B cell (primary cell): Measurements from ENCODE around the gene HELT. TPM values are rescaled to one million over a fixed set of nuclear protein-coding genes. Genes with fewer than 3 reads are reported as not detected.

ENCODE experiments used
- ATAC-seq: fragments of 200-7000 bp; cut with Tn5 transposase; one replicate; pipeline ENCODE4 v1.10.0; 2021; ENCODE audit warnings: low read depth, mild to moderate bottlenecking, moderate number of reproducible peaks, moderate library complexity
- CTCF ChIA-PET: fragments of 350-600 bp; sonication (Branson Sonifier 250); formaldehyde crosslinking; loops from one replicate; lab custom pipeline; 2021; ENCODE audit warnings: antibody characterized with exemption, inconsistent platforms; lab: Charles Lee
- POLR2A ChIA-PET: fragments of 350-600 bp; sonication (Branson Sonifier 250); formaldehyde crosslinking; loops from one replicate; lab custom pipeline; 2021; ENCODE audit warnings: antibody characterized with exemption; lab: Charles Lee
- DNase-seq: peaks from one replicate; pipeline ENCODE4 v3.0.0; 2013
- H2AFZ ChIP-seq: 2 replicates; pipeline ENCODE4 v1.6.1; 2012; ENCODE audit warnings: mild to moderate bottlenecking, low read depth, low read length; ENCODE audit not compliant: insufficient read depth, poor library complexity, severe bottlenecking
- H3K27ac ChIP-seq, 2 donors: 1 replicate in 1 of 2; 2 replicates in 1 of 2; pipeline ENCODE4 v1.5.1; 2012 to 2013; ENCODE audit warnings: low read length in 2 of 2, mild to moderate bottlenecking in 2 of 2, moderate library complexity in 1 of 2
- H3K27me3 ChIP-seq, 4 experiments: fragments of 200-600 bp in 1 of 4; sonication (generic) in 1 of 4; replicated peaks in 1 of 4; 1 replicate in 2 of 4; 2 replicates in 2 of 4; pipeline versions ENCODE4 v1.6.1 to v1.7.0; 2013 to 2016; ENCODE audit warnings: low read length in 3 of 4, mild to moderate bottlenecking in 2 of 4, mixed read lengths in 1 of 4, moderate library complexity in 1 of 4; ENCODE audit not compliant: insufficient read depth in 4 of 4, control insufficient read depth in 3 of 4; ENCODE audit errors: control extremely low read depth in 1 of 4
- H3K36me3 ChIP-seq, 2 experiments: replicated peaks in 1 of 2; 1 replicate in 1 of 2; 2 replicates in 1 of 2; pipeline versions ENCODE4 v1.6.1 to v1.7.1; 2013; ENCODE audit warnings: low read length in 1 of 2; ENCODE audit not compliant: insufficient read depth in 2 of 2, control insufficient read depth in 1 of 2; ENCODE audit errors: control extremely low read depth in 1 of 2, extremely low read depth in 1 of 2
- H3K4me1 ChIP-seq, 2 donors: fragments of 200-600 bp in 1 of 2; sonication (generic) in 1 of 2; 1 replicate in 1 of 2; 2 replicates in 1 of 2; pipeline versions ENCODE4 v1.5.1 to v1.6.1; 2013 to 2017; ENCODE audit warnings: low read length in 2 of 2; ENCODE audit not compliant: control insufficient read depth in 2 of 2, insufficient read depth in 2 of 2
- H3K4me2 ChIP-seq: replicated peaks from 2 replicates; pipeline ENCODE3; 2012; ENCODE audit warnings: mild to moderate bottlenecking, low read depth, low read length; ENCODE audit not compliant: poor library complexity, severe bottlenecking
- H3K4me3 ChIP-seq, 5 experiments: fragments of 200-600 bp in 1 of 5; sonication (generic) in 1 of 5; 1 replicate in 3 of 5; 2 replicates in 2 of 5; pipeline versions ENCODE4 v1.5.1 to v1.7.0; 2011 to 2016; ENCODE audit warnings: low read length in 4 of 5, mild to moderate bottlenecking in 4 of 5, low read depth in 2 of 5, control low read depth in 1 of 5, moderate library complexity in 1 of 5; ENCODE audit not compliant: insufficient read depth in 1 of 5; ENCODE audit errors: control extremely low read depth in 1 of 5, extremely low read depth in 1 of 5
- H3K79me2 ChIP-seq: fragments of 200-600 bp; sonication (generic); one replicate; pipeline ENCODE4 v1.6.0; 2016; ENCODE audit warnings: low read length; ENCODE audit not compliant: control insufficient read depth, insufficient read depth
- H3K9ac ChIP-seq: fragments of 200-600 bp; sonication (generic); 2 replicates; pipeline ENCODE4 v1.6.1; 2017; ENCODE audit warnings: mild to moderate bottlenecking, low read length, moderate library complexity
- H3K9me3 ChIP-seq, 3 donors: one replicate each; pipeline versions ENCODE4 v1.6.1 to v1.7.1; 2013; ENCODE audit warnings: low read length in 2 of 3; ENCODE audit not compliant: control insufficient read depth in 2 of 3, insufficient read depth in 1 of 3; ENCODE audit errors: control extremely low read depth in 1 of 3
- H4K20me1 ChIP-seq: 2 replicates; pipeline ENCODE4 v1.6.0; 2012; ENCODE audit warnings: mild to moderate bottlenecking, low read length; ENCODE audit not compliant: insufficient read depth, control insufficient read depth, poor library complexity, severe bottlenecking
- H3K27ac Mint-ChIP-seq: one replicate; pipeline ENCODE4 v1.8.0; 2021; ENCODE audit warnings: mixed read lengths
- H3K27me3 Mint-ChIP-seq: one replicate; pipeline ENCODE4 v1.8.0; 2021; ENCODE audit warnings: mixed read lengths
- H3K4me1 Mint-ChIP-seq: one replicate; pipeline ENCODE4 v1.8.0; 2021; ENCODE audit warnings: mixed read lengths
- H3K4me3 Mint-ChIP-seq: one replicate; pipeline ENCODE4 v1.8.0; 2021; ENCODE audit warnings: mixed read lengths
- H3K9me3 Mint-ChIP-seq: one replicate; pipeline ENCODE4 v1.8.0; 2022; ENCODE audit warnings: mixed read lengths; ENCODE audit not compliant: insufficient read depth
- CTCF ChIP-seq: fragments of 200-600 bp; IDR thresholded peaks from one replicate; pipeline ENCODE4 v1.8.0; 2022; ENCODE audit warnings: antibody characterized with exemption, mild to moderate bottlenecking
- EZH2 ChIP-seq: IDR thresholded peaks from 2 replicates; pipeline ENCODE4 v1.6.1; 2012; ENCODE audit warnings: borderline replicate concordance, low read depth, mild to moderate bottlenecking, moderate library complexity, low read length; ENCODE audit not compliant: insufficient read depth, poor library complexity, severe bottlenecking
- WGBS: methylation state at CpG from one replicate; pipeline ENCODE4 v1.1.5; 2013; ENCODE audit warnings: missing lambda C conversion rate; ENCODE audit not compliant: insufficient coverage; 5-methylcytosine and 5-hydroxymethylcytosine counted together
- intact Hi-C: fragments of 100-400 bp; cut with micrococcal nuclease; formaldehyde crosslinking; loops from one replicate; pipeline ENCODE4 v1.10.0; 2022
- polyA plus RNA-seq: library from polyadenylated mRNA; depleted of rRNA; stranded (reverse); fragments of >200 nt; gene quantifications from 2 replicates; pipeline ENCODE4 v1.2.3, GENCODE V29; 2012
- total RNA-seq, 2 donors: library from RNA; stranded (reverse); fragments of 120-200 nt in 1 of 2; gene quantifications; 1 replicate in 1 of 2; 2 replicates in 1 of 2; pipeline versions ENCODE4 v1.2.3 to v1.2.4, GENCODE V29; 2013 to 2022

HELT gene
- total and polyA plus RNA-seq, 2 donors (not counting 1 experiment from before 2014, with no cell fraction given): not detected

- CTCF ChIA-PET: no interaction called here
- H4K20me1 ChIP-seq: no peaks in the 10 kb centered on the region
- no CpG with 5 or more reads among the region's 8 CpGs for WGBS
Measured at GRCh38 chr4:185028625-185029024, 10.3 kb downstream of the HELT start.

DNA sequence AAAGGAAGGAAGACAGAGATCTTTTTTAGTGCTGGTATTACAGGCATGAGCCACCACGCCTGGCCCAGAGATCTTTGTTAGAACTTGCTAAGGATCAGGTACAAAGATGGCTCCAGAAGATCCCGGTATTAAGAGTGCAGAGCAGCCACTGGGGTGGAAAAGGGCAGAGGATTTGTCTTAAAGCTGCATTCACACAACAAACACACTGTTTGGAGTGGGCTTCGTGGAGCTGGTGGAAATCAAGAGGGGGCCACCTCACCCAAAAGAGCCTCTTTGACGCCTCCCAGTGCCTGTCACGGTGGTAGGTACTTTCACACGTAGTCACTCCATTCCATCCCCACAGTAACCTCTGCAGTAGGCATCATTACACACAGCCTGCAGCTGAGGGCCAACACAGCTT is 13.3 kb downstream of the HELT start:
- Mint-ChIP-seq H3K27me3 (peaks cover 51% of the 10 kb centered on the region), H3K4me3 (no peak overlapping the region), H3K27ac (no peak overlapping the region), H3K9me3 (no peaks in the 10 kb centered on the region), H3K4me1 (no peaks in the 10 kb centered on the region)
- no peak overlapping the region for H2AFZ ChIP-seq
- TF ChIP-seq CTCF (no peak), EZH2 (no peak)
- WGBS: 85% methylated on average over 5 of the region's 6 CpGs
- H3K4me3 ChIP-seq: no peak overlapping the region
- ATAC-seq (no peak), DNase-seq (no peak)
- no peaks in the 10 kb centered on the region for H3K9me3 ChIP-seq
- H3K79me2 ChIP-seq: no peaks in the 10 kb centered on the region
- no peaks in the 10 kb centered on the region for H3K4me1 ChIP-seq
- ChIA-PET POLR2A (no interaction called here), CTCF (interaction anchor here (1.3 to 1.8 kb wide), 4 partner anchors 8 to 103 kb away, joined by 3 to 8 read pairs (median 4); no protein-coding TSS in a partner anchor)
- H3K9ac ChIP-seq: no peak overlapping the region
- no peaks in the 10 kb centered on the region for H4K20me1 ChIP-seq
- no peaks in the 10 kb centered on the region for H3K36me3 ChIP-seq
- H3K27me3 ChIP-seq: peaks cover 0 to 15% (median 2%) of the 10 kb centered on the region in 4 experiments
- H3K4me2 ChIP-seq: no peak overlapping the region
- H3K27ac ChIP-seq: no peak overlapping the region
- intact Hi-C loops: no loop called here

More at GRCh38 chr4:185028625-185029024, 10.3 kb downstream of the HELT start:
- Mint-ChIP-seq H3K9me3 (no peaks in the 10 kb centered on the region), H3K4me3 (no peak overlapping the region), H3K4me1 (no peaks in the 10 kb centered on the region), H3K27ac (no peak overlapping the region), H3K27me3 (peaks cover 62% of the 10 kb centered on the region)
- no peak overlapping the region for H3K4me2 ChIP-seq
- no peak for DNase-seq
- no peak overlapping the region for H3K4me3 ChIP-seq
- ATAC-seq: no peak
- TF ChIP-seq CTCF: no peak
- TF ChIP-seq EZH2: no peak
- no peak overlapping the region for H3K9ac ChIP-seq
- H3K4me1 ChIP-seq: no peaks in the 10 kb centered on the region
- intact Hi-C loops: no loop called here
- H3K9me3 ChIP-seq: no peaks in the 10 kb centered on the region
- no peak overlapping the region for H3K27ac ChIP-seq
- no peaks in the 10 kb centered on the region for H3K36me3 ChIP-seq
- POLR2A ChIA-PET: no interaction called here
- no peaks in the 10 kb centered on the region for H3K79me2 ChIP-seq
- H2AFZ ChIP-seq: no peak overlapping the region
- H3K27me3 ChIP-seq: peaks cover 0 to 23% (median 7%) of the 10 kb centered on the region in 4 experiments
